ENCODE results near the gene CC2D1A.
A peak's percentile ranks its signal among the peaks of the same experiment; 100 is the strongest.
"Not testable (repeated sequence)": the region's sequence is repeated elsewhere in the genome, so short reads cannot be mapped to it uniquely, and the experiment has no call there.

The CC2D1A gene

DNA sequence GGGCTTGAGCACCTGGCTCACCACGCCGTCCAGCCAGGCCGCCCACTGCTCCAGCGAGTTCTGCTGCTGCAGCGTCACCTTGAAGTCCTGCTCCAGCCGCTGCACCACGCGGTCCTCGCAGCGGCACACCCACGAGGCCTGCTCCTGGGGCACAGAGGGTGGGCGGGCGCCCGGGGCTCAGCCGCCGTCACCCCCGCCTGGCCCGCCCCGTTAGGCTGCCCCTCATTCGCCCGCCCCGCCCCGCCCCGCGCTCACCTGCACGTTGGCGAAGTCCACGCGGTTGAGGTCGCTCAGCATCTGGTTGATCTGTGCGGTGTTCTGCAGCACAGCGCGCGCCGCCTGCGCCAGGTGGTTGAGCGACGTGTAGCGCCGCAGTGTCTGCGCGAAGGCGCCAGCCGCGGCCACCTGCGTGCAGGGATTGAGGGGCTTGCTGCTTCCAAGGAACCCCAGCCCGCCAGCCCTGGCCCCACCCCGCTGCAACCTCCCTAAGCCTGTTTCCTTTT, 57.7 kb downstream of the CC2D1A start:
- DNase-seq: no peak

GRCh38 chr19:13964776-13965175, 58.8 kb downstream of the CC2D1A start:
- DNase-seq: no peak

DNA sequence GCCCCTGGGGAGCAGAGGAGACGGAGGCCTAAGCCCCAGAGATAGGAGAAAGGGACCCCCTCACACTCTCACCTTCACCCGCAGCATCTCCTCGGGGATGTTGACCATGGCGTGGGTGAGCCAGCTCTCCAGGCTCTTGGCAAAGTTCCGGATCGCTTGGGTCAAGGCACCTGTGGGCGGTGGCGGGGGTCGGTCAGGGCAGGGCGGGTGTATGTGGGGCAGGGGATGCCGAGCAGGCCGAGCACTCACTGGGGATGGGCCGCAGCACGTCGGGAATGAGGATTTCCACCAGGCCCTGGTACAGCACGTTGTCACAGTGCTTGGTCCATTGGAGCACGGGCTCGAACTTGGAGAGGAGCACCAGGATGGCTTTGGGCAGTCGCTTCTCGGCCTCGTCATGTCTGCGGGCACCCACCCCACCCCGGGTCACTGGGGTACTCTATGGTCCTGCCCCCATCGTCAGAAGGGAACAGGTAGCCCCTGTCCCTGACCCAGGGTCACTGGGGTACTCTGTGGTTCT, 59.4 kb downstream of the CC2D1A start:
- DNase-seq: no peak

GRCh38 chr19:13965926-13966683, 60.1 kb downstream of the CC2D1A start:
- DNase-seq: no peak

GRCh38 chr19:13966684-13967128, 60.7 kb downstream of the CC2D1A start:
- no peak for DNase-seq

DNA sequence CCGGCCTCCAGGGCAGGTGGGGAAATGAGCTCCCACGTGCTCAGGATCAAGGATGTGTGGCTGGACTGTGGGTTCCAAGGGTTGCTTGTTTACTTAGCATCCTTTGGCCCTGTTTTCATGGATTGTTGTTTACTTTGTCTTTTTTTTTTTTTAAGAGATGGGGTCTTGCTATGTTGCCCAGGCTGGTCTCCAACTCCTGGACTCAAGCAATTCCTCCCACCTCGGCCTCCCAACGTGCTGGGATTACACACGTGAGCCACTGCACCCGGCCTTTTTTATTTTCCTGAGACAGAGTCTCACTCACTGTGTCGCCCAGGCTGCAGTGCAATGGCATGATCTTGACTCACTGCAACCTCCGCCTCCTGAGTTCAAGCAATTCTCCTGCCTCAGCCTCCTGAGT, 61.2 kb downstream of the CC2D1A start:
- not testable (repeated sequence) for DNase-seq

GRCh38 chr19:13968383-13968935, 62.5 kb downstream of the CC2D1A start:
- no peak for DNase-seq

GRCh38 chr19:13968999-13969398, 63.0 kb downstream of the CC2D1A start:
- DNase-seq: no peak

DNA sequence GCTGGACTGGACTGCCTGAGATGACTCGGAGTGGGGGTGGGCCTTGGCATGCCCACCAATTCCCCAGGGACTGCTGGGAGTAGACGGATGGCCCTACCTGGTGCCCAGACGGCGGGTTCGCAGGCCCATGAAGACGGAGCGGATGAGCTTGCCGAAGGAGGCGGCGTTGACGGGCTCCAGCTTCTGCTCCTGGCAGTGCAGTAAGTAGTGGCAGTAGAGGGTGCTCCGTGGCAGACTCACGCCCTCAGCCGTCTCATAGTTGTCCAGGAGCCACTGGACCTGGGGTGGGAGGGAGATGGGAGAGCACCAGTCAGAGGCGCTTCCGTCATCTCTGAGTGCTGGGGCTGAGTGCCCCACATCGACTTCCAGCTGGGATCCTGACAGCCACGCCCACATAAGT, 63.9 kb downstream of the CC2D1A start:
- DNase-seq: no peak

DNA sequence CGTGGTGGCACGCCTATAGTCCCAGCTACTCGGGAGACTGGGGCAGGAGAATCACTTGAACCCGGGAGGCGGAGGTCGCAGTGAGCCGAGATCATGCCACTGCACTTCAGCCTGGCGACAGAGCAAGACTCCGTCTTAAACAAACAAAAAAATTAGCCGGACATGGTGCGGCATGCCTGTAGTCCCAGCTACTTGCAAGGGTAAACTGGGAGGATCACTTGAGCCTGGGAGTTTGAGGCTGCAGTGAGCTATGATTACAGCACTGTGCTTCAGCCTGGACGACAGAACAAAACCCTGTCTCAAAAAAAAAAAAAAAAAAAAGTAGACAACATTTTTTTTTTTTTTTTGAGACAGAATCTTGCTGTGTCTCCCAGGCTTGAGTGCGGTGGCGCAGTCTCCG, 65.9 kb downstream of the CC2D1A start:
- DNase-seq: not testable (repeated sequence)

- no peak for DNase-seq
These were observed 66.6 kb downstream of the CC2D1A start for GRCh38 chr19:13972368-13973155.

DNA sequence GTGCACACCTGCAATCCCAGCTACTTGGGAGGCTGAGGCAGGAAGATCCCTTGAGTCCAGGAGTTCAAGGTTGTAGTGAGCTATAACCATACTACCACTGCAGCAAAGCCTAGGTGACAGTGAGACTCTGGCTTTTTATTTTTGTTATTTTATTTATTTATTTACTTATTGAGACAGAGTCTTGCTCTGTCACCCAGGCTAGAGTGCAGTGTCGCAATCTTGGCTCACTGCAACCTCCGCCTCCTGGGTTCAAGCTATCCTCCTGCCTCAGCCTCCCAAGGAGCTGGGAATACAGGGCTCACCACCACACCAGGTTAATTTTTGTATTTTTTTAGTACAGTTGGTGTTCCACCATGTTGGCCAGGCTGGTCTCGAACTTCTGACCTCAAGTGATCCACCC, 67.5 kb downstream of the CC2D1A start:
- DNase-seq: not testable (repeated sequence)

- no peak for DNase-seq
These were observed 68.1 kb downstream of the CC2D1A start for GRCh38 chr19:13974073-13974472.

GRCh38 chr19:13975870-13976269, 69.9 kb downstream of the CC2D1A start:
- no peak for DNase-seq

GRCh38 chr19:13976446-13976845, 70.4 kb downstream of the CC2D1A start:
- no peak for DNase-seq

DNA sequence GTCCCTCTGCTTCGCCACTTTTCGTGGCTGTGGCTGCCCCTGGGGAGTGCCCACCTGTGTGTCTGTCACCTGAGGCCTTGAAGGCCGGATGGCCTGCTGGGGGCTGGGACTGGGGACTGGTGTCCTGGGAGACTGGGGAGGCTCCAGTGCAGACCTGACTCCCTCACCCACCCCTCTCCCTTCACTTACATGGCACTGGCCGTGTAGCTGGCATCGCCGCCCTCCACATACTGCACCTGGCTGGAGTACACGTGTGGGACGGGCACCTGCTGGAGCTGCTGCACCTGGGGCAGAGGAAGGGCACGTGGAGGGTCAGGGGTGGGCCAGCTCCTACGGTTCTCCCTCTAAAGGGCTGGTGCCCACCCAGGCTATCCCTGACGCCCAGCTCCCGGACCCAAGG, 71.8 kb downstream of the CC2D1A start:
- no peak for DNase-seq

DNA sequence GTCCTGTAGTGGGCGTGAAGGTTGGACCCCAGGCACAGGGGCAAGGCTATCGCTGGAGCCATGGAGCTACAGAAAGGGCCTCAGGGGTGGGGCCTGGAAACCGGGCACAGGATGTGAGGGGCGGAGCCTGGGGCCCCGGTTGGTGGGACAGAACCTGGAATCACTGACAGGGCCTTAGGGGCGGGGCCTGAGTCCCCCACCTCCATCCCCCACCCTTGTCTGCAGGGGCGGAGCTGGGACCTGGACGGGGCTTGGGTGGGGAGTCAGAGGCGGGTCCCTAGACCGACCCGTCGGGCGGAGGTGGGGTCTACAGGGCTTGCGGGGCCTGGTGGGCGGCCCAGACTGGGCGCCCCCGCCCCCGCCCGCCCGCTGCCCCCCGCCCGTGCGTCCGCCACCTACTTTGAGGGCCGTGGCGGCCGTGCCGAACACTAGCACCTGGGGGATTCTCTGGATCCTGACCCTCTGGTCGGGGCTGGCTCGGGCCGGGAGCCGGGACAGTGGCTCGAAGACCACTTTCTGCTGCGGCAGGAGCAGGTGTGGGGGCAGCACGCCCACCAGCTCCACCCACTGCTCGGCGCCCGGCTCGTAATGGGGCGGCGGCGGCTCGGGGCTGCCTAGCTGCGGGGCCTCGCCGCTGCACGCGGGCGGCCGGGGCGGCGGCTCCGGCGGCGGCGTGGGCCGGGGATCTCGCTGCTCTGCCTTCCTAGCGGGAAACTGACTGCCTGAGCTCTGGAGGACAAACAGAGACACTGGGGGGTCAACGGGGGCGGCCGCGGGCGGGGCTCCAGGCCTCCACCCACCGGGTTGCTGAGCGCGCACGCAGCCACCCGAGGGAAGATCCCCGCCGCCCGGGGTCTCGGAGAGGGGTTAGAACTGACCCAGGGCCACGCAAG, 72.6 kb downstream of the CC2D1A start:
- peak; percentile 68 for DNase-seq

DNA sequence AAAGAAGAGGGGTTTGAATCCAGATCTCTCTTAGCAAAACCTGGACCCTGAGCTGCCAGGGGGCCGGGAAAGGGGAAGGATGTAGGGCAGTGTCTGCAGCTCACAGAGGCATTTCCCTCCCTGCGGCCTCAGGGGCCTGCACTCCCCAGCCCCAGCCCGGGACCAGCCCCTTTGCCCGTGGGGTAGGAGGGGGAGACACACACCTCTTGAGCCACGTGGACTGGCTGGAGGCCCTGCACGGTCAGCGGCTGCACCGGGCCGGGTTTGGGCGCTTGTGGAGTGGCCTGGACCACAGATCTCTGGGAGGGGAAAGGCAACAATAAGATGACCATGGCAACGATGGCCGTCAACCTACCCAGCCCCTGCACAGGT, 73.2 kb downstream of the CC2D1A start:
- DNase-seq: no peak

DNA sequence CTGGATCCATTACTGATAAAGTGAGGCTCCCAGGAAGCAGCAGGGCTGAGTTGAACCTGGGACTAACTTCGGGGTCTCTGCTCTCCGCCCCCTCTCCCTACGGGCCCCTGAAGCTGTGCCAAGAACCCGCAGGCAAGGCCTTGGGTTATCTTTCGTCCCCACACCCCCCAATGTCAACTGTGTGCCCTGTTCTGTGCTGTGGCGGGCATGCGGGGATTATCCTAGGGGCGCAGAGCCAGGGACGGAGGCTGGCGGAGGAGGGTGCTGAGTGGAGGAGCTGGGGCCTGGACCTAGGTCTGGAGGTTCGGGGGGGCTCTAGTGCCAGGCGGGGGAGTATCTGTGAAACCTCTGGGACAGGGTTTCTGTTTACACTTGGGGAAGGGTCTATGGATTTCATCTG, 73.7 kb downstream of the CC2D1A start:
- DNase-seq: no peak

- DNase-seq: no peak
These were observed 74.3 kb downstream of the CC2D1A start for GRCh38 chr19:13980340-13980739.

All from activated CD8-positive, alpha-beta memory T cell treated with anti-CD3 and anti-CD28 coated beads, Interleukin-2, amount 50 U/mL, for 48 hours (primary cell).